A549 (cell line): ENCODE results near the gene MED26. TPM values are rescaled to one million over a fixed set of nuclear protein-coding genes. Genes with fewer than 3 reads are reported as not detected.
A peak's percentile ranks its signal among the peaks of the same experiment; 100 is the strongest.

ENCODE experiments used
- ATAC-seq, 2 experiments: fragments of 200-7000 bp in 1 of 2; fragments of >200 bp in 1 of 2; cut with Nextera tagmentation in 1 of 2; cut with Tn5 transposase in 1 of 2; 3 replicates each; pipeline versions ENCODE4 v1.8.0 to v1.9.1; 2018 to 2020; ENCODE audit warnings: mild to moderate bottlenecking in 1 of 2, moderate library complexity in 1 of 2
- CTCF ChIA-PET: fragments of 300-600 bp; sonication (Branson Sonifier 250); formaldehyde crosslinking; extraction: SDS; loops from one replicate; lab custom pipeline; 2021; ENCODE audit warnings: antibody characterized with exemption, inconsistent platforms; lab: Yijun Ruan, JAX
- POLR2A ChIA-PET: fragments of 350-600 bp; formaldehyde crosslinking; extraction: SDS; loops from one replicate; lab custom pipeline; 2021; ENCODE audit warnings: antibody characterized with exemption, inconsistent platforms; lab: Yijun Ruan, JAX
- DNase-seq, 2 experiments: peaks; one replicate each; pipeline versions ENCODE4 v3.0.0 to v3.0.0-alpha.2; 2011 to 2016; ENCODE audit warnings: low read depth in 1 of 2, low spot score in 1 of 2
- FAIRE-seq: peaks from 2 replicates; lab custom pipeline; 2011; peaks lifted over from hg19 to GRCh38; lab: Jason Lieb, UNC
- H3K27ac ChIP-seq, 2 experiments: fragments of >200 bp; sonication (Bioruptor Twin); formaldehyde crosslinking; 3 replicates each; pipeline ENCODE4 v1.5.1; 2016 to 2017
- H3K4me1 ChIP-seq: fragments of >200 bp; sonication (Bioruptor Twin); formaldehyde crosslinking; 3 replicates; pipeline ENCODE4 v1.6.1; 2016
- H3K4me2 ChIP-seq: fragments of >200 bp; sonication (Bioruptor Twin); formaldehyde crosslinking; 3 replicates; pipeline ENCODE4 v1.6.1; 2016
- H3K4me3 ChIP-seq: fragments of >200 bp; sonication (Bioruptor Twin); formaldehyde crosslinking; 3 replicates; pipeline ENCODE4 v1.5.1; 2016
- H3K9me3 ChIP-seq: fragments of >200 bp; sonication (Bioruptor Twin); formaldehyde crosslinking; 3 replicates; pipeline ENCODE4 v1.6.1; 2016
- BCL3 ChIP-seq: fragments of >200 bp; sonication (Bioruptor Twin); formaldehyde crosslinking; IDR thresholded peaks from 3 replicates; pipeline ENCODE4 v1.6.1; 2016
- CBX2 ChIP-seq: fragments of 200-600 bp; sonication (generic); IDR thresholded peaks from 2 replicates; pipeline ENCODE4 v1.6.1; 2016; ENCODE audit warnings: low read depth, mild to moderate bottlenecking, borderline replicate concordance
- CEBPB ChIP-seq, 2 experiments: fragments of >200 bp in 1 of 2; sonication (Bioruptor Twin) in 1 of 2; formaldehyde crosslinking in 1 of 2; IDR thresholded peaks; 2 replicates each; pipeline ENCODE4 v1.6.1; 2012 to 2016
- CHD2 ChIP-seq: fragments of 150-350 bp; IDR thresholded peaks from 2 replicates; pipeline ENCODE4 v1.6.1; 2014; ENCODE audit warnings: low read length; ENCODE audit not compliant: partially characterized antibody
- CHD4 ChIP-seq: fragments of 200-600 bp; sonication (generic); IDR thresholded peaks from 2 replicates; pipeline ENCODE4 v1.6.1; 2016; ENCODE audit warnings: antibody characterized with exemption, mild to moderate bottlenecking, borderline replicate concordance
- EHF ChIP-seq: fragments of 250-450 bp; sonication (Bioruptor Pico); IDR thresholded peaks from 2 replicates; pipeline ENCODE4 v1.5.0; 2020; ENCODE audit warnings: mild to moderate bottlenecking
- ELK1 ChIP-seq: fragments of 150-350 bp; IDR thresholded peaks from 2 replicates; pipeline ENCODE4 v1.6.1; 2014; ENCODE audit warnings: low read depth, mild to moderate bottlenecking, low read length
- ESRRA ChIP-seq: fragments of 150-350 bp; IDR thresholded peaks from 2 replicates; pipeline ENCODE4 v1.6.1; 2014; ENCODE audit warnings: mild to moderate bottlenecking, low read length, borderline replicate concordance
- GATA3 ChIP-seq: IDR thresholded peaks from 2 replicates; pipeline ENCODE4 v1.6.1; 2012; ENCODE audit warnings: borderline replicate concordance
- HDAC2 ChIP-seq: fragments of 200-600 bp; sonication (generic); IDR thresholded peaks from 2 replicates; pipeline ENCODE4 v1.6.1; 2016
- HEYL ChIP-seq: fragments of 250-450 bp; sonication (Bioruptor Pico); IDR thresholded peaks from 2 replicates; pipeline ENCODE4 v1.8.0; 2021; ENCODE audit warnings: mild to moderate bottlenecking, moderate library complexity
- JUN ChIP-seq, 2 experiments: fragments of >200 bp; sonication (Bioruptor Twin); formaldehyde crosslinking; IDR thresholded peaks; 2 replicates in 1 of 2; 3 replicates in 1 of 2; pipeline ENCODE4 v1.6.1; 2016 to 2017
- JUNB ChIP-seq: fragments of >200 bp; sonication (Bioruptor Twin); formaldehyde crosslinking; IDR thresholded peaks from 2 replicates; pipeline ENCODE4 v1.6.1; 2016
- KDM1A ChIP-seq: fragments of 200-600 bp; sonication (generic); IDR thresholded peaks from 2 replicates; pipeline ENCODE4 v1.6.1; 2016; ENCODE audit warnings: low read depth, mild to moderate bottlenecking
- MAFK ChIP-seq: fragments of 450-650 bp; IDR thresholded peaks from 2 replicates; pipeline ENCODE4 v1.6.1; 2014; ENCODE audit not compliant: partially characterized antibody
- NFE2L2 ChIP-seq: fragments of 150-350 bp; conservative IDR thresholded peaks from 2 replicates; pipeline ENCODE4 v1.6.1; 2014; ENCODE audit warnings: low read length
- NPAS2 ChIP-seq: fragments of 250-450 bp; sonication (Bioruptor Pico); IDR thresholded peaks from 2 replicates; pipeline ENCODE4 v1.8.0; 2022; ENCODE audit warnings: mild to moderate bottlenecking, moderate library complexity, borderline replicate concordance
- NR3C1 ChIP-seq: fragments of >200 bp; sonication (Bioruptor Twin); formaldehyde crosslinking; IDR thresholded peaks from 3 replicates; pipeline ENCODE4 v1.6.1; 2017
- POLR2A ChIP-seq: IDR thresholded peaks from 2 replicates; pipeline ENCODE4 v1.6.1; 2012; ENCODE audit warnings: mild to moderate bottlenecking, low read length
- RAD21 ChIP-seq, 2 experiments: fragments of >200 bp in 1 of 2; sonication (Bioruptor Twin) in 1 of 2; formaldehyde crosslinking in 1 of 2; IDR thresholded peaks in 1 of 2; conservative IDR thresholded peaks in 1 of 2; 2 replicates in 1 of 2; 3 replicates in 1 of 2; pipeline ENCODE4 v1.6.1; 2012 to 2018; ENCODE audit warnings: inconsistent platforms in 1 of 2
- RCOR1 ChIP-seq: fragments of 150-350 bp; IDR thresholded peaks from 2 replicates; pipeline ENCODE4 v1.6.1; 2014; ENCODE audit warnings: antibody characterized with exemption, low read length, low read depth
- REST ChIP-seq: fragments of 200-600 bp; sonication (generic); IDR thresholded peaks from 2 replicates; pipeline ENCODE4 v1.6.1; 2016; ENCODE audit warnings: antibody characterized with exemption, mild to moderate bottlenecking, moderate library complexity
- RNF2 ChIP-seq: fragments of 200-600 bp; sonication (generic); IDR thresholded peaks from 2 replicates; pipeline ENCODE4 v1.6.1; 2016; ENCODE audit warnings: low read depth, mild to moderate bottlenecking, antibody characterized with exemption, moderate library complexity, borderline replicate concordance
- SMC3 ChIP-seq: fragments of >200 bp; sonication (Bioruptor Twin); formaldehyde crosslinking; IDR thresholded peaks from 3 replicates; pipeline ENCODE4 v1.6.1; 2018; ENCODE audit warnings: inconsistent platforms
- SREBF2 ChIP-seq: fragments of 450-650 bp; IDR thresholded peaks from 2 replicates; pipeline ENCODE4 v1.6.1; 2014; ENCODE audit warnings: mild to moderate bottlenecking, moderate library complexity
- TP53 ChIP-seq: fragments of 250-450 bp; sonication (Bioruptor Pico); IDR thresholded peaks from 2 replicates; pipeline ENCODE4 v1.5.0; 2021; ENCODE audit warnings: mild to moderate bottlenecking, moderate library complexity
- ZFP36 ChIP-seq: fragments of 450-650 bp; IDR thresholded peaks from 2 replicates; pipeline ENCODE4 v1.6.1; 2014; ENCODE audit warnings: borderline replicate concordance; ENCODE audit not compliant: partially characterized antibody
- ZSCAN20 ChIP-seq: fragments of 250-450 bp; sonication (Bioruptor Pico); IDR thresholded peaks from 2 replicates; pipeline ENCODE4 v1.8.0; 2022; ENCODE audit warnings: mild to moderate bottlenecking, moderate library complexity
- WGBS: methylation state at CpG from one replicate; pipeline ENCODE4 v1.1.6; 2017; ENCODE audit errors: missing lambda C conversion rate; 5-methylcytosine and 5-hydroxymethylcytosine counted together
- polyA plus RNA-seq, 4 experiments: library from polyadenylated mRNA; depleted of rRNA in 3 of 4; stranded (reverse); fragments of >200 nt; fragmentation: RNase III in 1 of 4; extraction: RNeasy Plus Mini Kit Qiagen cat#74134 plus additional on column Dnase treatment in 1 of 4; gene quantifications; 2 replicates in 3 of 4; 3 replicates in 1 of 4; pipeline ENCODE4 v1.2.3, GENCODE V29; 2011 to 2017

The MED26 gene
- polyA plus RNA-seq, 2 of the 4 experiments (the other 2 are of a cell fraction): 2.4 to 3.6 TPM

GRCh38 chr19:16536130-16536529, 91.9 kb downstream of the MED26 start:
- H3K4me1 ChIP-seq: peaks cover 7% of the 10 kb centered on the region

GRCh38 chr19:16535381-16535780, 92.6 kb downstream of the MED26 start:
- no peak for FAIRE-seq
- CTCF ChIA-PET: interaction anchor here (0.6 to 0.7 kb wide), 2 partner anchors 44 to 279 kb away, joined by 3 read pairs; no protein-coding TSS in a partner anchor
- no peaks in the 10 kb centered on the region for H3K4me1 ChIP-seq
- ATAC-seq: no peak
- no peak overlapping the region for H3K27ac ChIP-seq
- DNase-seq: no peak
- no peaks in the 10 kb centered on the region for H3K9me3 ChIP-seq
- no peak for TF ChIP-seq CHD4
- TF ChIP-seq MAFK: no peak
- TF ChIP-seq TP53 (CRISPR knock-in tag): no peak
- TF ChIP-seq KDM1A: no peak
- TF ChIP-seq CEBPB (IDR thresholded peaks at IDR 0.05): no peak
- TF ChIP-seq RAD21 (conservative IDR thresholded peaks at IDR 0.05 in 1 of 2, IDR thresholded peaks at IDR 0.05 in 1 of 2): no peak
- no peak for TF ChIP-seq REST
- TF ChIP-seq ELK1: no peak
- no peak for TF ChIP-seq EHF (CRISPR knock-in tag)
- TF ChIP-seq BCL3: no peak
- no peak for TF ChIP-seq ZFP36
- no peak for TF ChIP-seq JUN (IDR thresholded peaks at IDR 0.05)
- no peak for TF ChIP-seq HDAC2
- no peak for TF ChIP-seq ESRRA
- TF ChIP-seq CHD2: no peak
- no peak for TF ChIP-seq NR3C1
- TF ChIP-seq RNF2: no peak
- 90% methylated on average over 10 of the region's 18 CpGs for whole genome bisulfite sequencing
- POLR2A ChIA-PET: interaction anchor here (0.6 kb wide), 1 partner anchor 35 kb away, joined by 3 read pairs; no protein-coding TSS in a partner anchor
- no peak overlapping the region for H3K4me2 ChIP-seq
- no peak overlapping the region for H3K4me3 ChIP-seq

More at GRCh38 chr19:16536130-16536529, 91.9 kb downstream of the MED26 start:
- FAIRE-seq: no peak
- Histone ChIP-seq H3K4me3 (no peak overlapping the region), H3K4me2 (no peak overlapping the region), H3K9me3 (no peaks in the 10 kb centered on the region), H3K27ac (no peak overlapping the region)
- peak; percentile 46; a peak in 4 of 6 replicates for ATAC-seq
- no peak for TF ChIP-seq POLR2A
- no peak for TF ChIP-seq JUN (IDR thresholded peaks at IDR 0.05)
- TF ChIP-seq HEYL (CRISPR knock-in tag): no peak
- TF ChIP-seq NR3C1: no peak
- no peak for TF ChIP-seq GATA3
- no peak for TF ChIP-seq TP53 (CRISPR knock-in tag)
- no peak for TF ChIP-seq SMC3
- TF ChIP-seq RCOR1: no peak
- no peak for TF ChIP-seq SREBF2
- no peak for TF ChIP-seq CBX2
- TF ChIP-seq ESRRA: no peak
- TF ChIP-seq ZSCAN20: no peak
- TF ChIP-seq REST: no peak
- no peak for TF ChIP-seq NPAS2 (CRISPR knock-in tag)
- TF ChIP-seq NFE2L2: no peak
- TF ChIP-seq JUNB: no peak
- ChIA-PET POLR2A (no interaction called here), CTCF (interaction anchor here (0.8 kb wide), 1 partner anchor 30 kb away, joined by 3 read pairs; no protein-coding TSS in a partner anchor)
- 88% methylated on average over 6 of the region's 9 CpGs for WGBS
- no peak for DNase-seq
